A673 (cell line): Measurements from ENCODE around the gene TRIM29. TPM values are rescaled to one million over a fixed set of nuclear protein-coding genes. Genes with fewer than 3 reads are reported as not detected.

Experiments used
- BruUV-seq: library from RNA; stranded (reverse); fragments of 400-500 nt; replicated peaks from 2 replicates; lab custom pipeline; 2021; lab: Mats Ljungman, UMichigan
- CTCF ChIA-PET: fragments of 300-600 bp; sonication (Branson Sonifier 250); formaldehyde crosslinking; loops from one replicate; lab custom pipeline; 2022; ENCODE audit warnings: antibody characterized with exemption; lab: Charles Lee
- POLR2A ChIA-PET: fragments of 300-600 bp; sonication (Branson Sonifier 250); formaldehyde crosslinking; loops from one replicate; lab custom pipeline; 2022; ENCODE audit warnings: antibody characterized with exemption; ENCODE audit not compliant: low non-redundant PET; lab: Charles Lee
- DNase-seq: peaks from one replicate; pipeline ENCODE4 v3.0.0-alpha.2; 2015; ENCODE audit warnings: low spot score
- H3K27ac ChIP-seq: fragments of 200-600 bp; sonication (generic); 2 replicates; pipeline ENCODE4 v1.5.1; 2016; ENCODE audit warnings: mixed run types, low read depth, mild to moderate bottlenecking, mixed read lengths, antibody characterized with exemption, low read length; ENCODE audit not compliant: poor library complexity, severe bottlenecking
- H3K27me3 ChIP-seq: fragments of 200-600 bp; sonication (generic); replicated peaks from 2 replicates; pipeline ENCODE4 v1.6.1; 2017; ENCODE audit warnings: mixed run types, low read depth, mild to moderate bottlenecking, mixed read lengths, antibody characterized with exemption, low read length; ENCODE audit not compliant: insufficient read depth, poor library complexity
- H3K36me3 ChIP-seq: fragments of 200-600 bp; sonication (generic); 2 replicates; pipeline ENCODE4 v1.6.1; 2016; ENCODE audit warnings: mixed run types, mild to moderate bottlenecking, mixed read lengths, antibody characterized with exemption, low read length; ENCODE audit not compliant: insufficient read depth, poor library complexity, severe bottlenecking
- H3K4me1 ChIP-seq: fragments of 200-600 bp; sonication (generic); 2 replicates; pipeline ENCODE4 v1.6.1; 2017; ENCODE audit warnings: mixed run types, mild to moderate bottlenecking, mixed read lengths, antibody characterized with exemption, low read length; ENCODE audit not compliant: insufficient read depth, poor library complexity, severe bottlenecking
- H3K4me3 ChIP-seq: fragments of 200-600 bp; sonication (generic); 2 replicates; pipeline ENCODE4 v1.5.1; 2016; ENCODE audit warnings: low read depth, mixed run types, mild to moderate bottlenecking, mixed read lengths, low read length; ENCODE audit not compliant: poor library complexity, severe bottlenecking
- H3K9me3 ChIP-seq: fragments of 200-600 bp; sonication (generic); 2 replicates; pipeline ENCODE4 v1.6.1; 2016; ENCODE audit warnings: mixed run types, low read depth, mild to moderate bottlenecking, mixed read lengths, antibody characterized with exemption, low read length; ENCODE audit not compliant: poor library complexity, severe bottlenecking
- CTCF ChIP-seq: fragments of 300-800, 200-600 bp; sonication (generic); conservative IDR thresholded peaks from 2 replicates; pipeline ENCODE4 v1.5.1; 2017; ENCODE audit warnings: low read depth, mild to moderate bottlenecking, antibody characterized with exemption, low read length, moderate library complexity, mixed read lengths
- EZH2 ChIP-seq: fragments of 200-600 bp; sonication (generic); IDR thresholded peaks from 2 replicates; pipeline ENCODE4 v1.6.1; 2017; ENCODE audit warnings: borderline replicate concordance, low read depth, mild to moderate bottlenecking, mixed read lengths, antibody characterized with exemption, low read length; ENCODE audit not compliant: poor library complexity, severe bottlenecking
- intact Hi-C: fragments of 100-400 bp; cut with micrococcal nuclease; formaldehyde crosslinking; loops from one replicate; pipeline ENCODE4 v1.10.0; 2022; ENCODE audit not compliant: unreplicated experiment
- total RNA-seq: library from RNA; stranded (reverse); gene quantifications from 2 replicates; pipeline ENCODE4 v1.2.3, GENCODE V29; 2021

TRIM29 gene
- total RNA-seq, 1 experiment from 2014 or later: not detected

DNA sequence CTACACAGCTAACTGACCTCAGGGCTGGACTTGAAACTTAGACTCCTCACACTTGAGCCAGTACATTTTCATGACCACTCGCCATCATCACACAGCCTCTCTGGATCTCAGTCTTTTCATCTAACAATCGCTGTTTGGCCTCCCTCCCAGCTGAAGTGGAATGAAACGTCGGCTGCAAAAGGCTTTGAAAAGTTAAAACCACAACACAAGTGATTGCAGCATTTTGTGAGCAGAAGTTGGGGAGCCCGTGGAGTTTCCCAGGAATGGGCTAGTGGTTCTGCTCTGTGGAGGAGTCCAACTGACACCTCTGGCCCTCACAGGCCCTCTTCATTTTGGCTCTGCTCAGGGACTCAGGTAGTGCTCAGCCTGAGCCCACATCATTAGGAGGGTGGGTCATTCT lies 35.9 kb upstream of the TRIM29 start:
- Histone ChIP-seq H3K36me3 (no peaks in the 10 kb centered on the region), H3K27me3 (peaks cover 15% of the 10 kb centered on the region), H3K4me3 (no peak overlapping the region), H3K9me3 (no peaks in the 10 kb centered on the region), H3K27ac (no peak overlapping the region), H3K4me1 (peaks cover 6% of the 10 kb centered on the region)
- no TSS peak for BruUV-seq
- ChIA-PET POLR2A (no interaction called here), CTCF (no interaction called here)
- no peak for DNase-seq
- intact Hi-C loops: no loop called here
- TF ChIP-seq EZH2: no peak
- no peak for TF ChIP-seq CTCF

- POLR2A ChIA-PET: no interaction called here
- Histone ChIP-seq H3K36me3 (no peaks in the 10 kb centered on the region), H3K4me1 (peaks cover 6% of the 10 kb centered on the region), H3K27me3 (peaks cover 22% of the 10 kb centered on the region), H3K4me3 (no peak overlapping the region), H3K9me3 (no peaks in the 10 kb centered on the region), H3K27ac (no peak overlapping the region)
- no TSS peak for BruUV-seq
- intact Hi-C loops: no loop called here
- no peak for TF ChIP-seq CTCF
- TF ChIP-seq EZH2: no peak
- CTCF ChIA-PET: no interaction called here
- no peak for DNase-seq
Measured at GRCh38 chr11:120173019-120173705, 35.2 kb upstream of the TRIM29 start.

DNA sequence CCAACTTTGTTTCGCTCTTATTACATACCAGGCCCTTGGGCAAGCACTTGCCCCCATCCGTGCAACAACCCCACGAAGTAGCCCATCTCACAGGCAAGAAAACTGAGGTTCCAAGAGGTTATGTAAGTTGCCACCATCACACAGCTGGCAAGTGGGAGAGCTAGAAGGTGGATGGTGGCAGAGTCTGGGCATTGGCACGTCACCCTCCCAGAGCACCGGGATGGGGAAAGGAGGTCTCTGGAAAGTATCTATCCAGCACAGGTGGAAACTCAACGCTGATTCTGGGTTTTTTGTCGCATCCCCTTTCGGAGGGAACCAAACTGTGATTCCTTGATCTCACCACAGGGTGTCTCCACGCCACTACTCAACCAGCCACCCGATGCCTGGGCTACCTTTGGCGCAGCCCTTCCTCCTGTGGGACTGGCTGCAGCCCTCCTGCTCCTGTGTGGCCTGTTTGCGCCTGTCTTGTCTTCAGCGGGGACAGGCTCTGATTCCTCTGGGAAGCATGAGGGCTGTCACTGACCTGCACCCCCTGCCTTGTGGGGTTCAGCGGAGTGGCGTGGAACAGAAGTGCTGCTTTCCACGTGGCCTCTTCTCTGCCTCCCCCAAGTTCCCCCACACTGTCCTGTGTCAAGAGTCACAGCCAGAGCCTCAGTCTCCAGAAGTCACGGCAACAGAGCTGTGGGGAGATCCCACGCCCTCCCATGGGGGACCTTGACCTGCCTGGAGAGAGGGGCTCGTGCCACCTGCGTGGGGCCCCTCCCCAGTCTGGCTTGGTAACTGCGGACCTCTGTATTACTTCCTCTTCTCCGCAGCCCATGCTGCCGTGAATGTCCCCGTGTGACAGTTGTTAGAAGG lies 34.4 kb upstream of the TRIM29 start:
- no peaks in the 10 kb centered on the region for H3K36me3 ChIP-seq
- CTCF ChIA-PET: no interaction called here
- H3K9me3 ChIP-seq: no peaks in the 10 kb centered on the region
- peak; percentile 73 for DNase-seq
- BruUV-seq: no TSS peak
- POLR2A ChIA-PET: no interaction called here
- H3K27ac ChIP-seq: no peak overlapping the region
- intact Hi-C loops: loop anchor here (1.0 kb wide), 2 partner anchors 57 to 131 kb away; no protein-coding TSS in a partner anchor
- peaks cover 6% of the 10 kb centered on the region for H3K4me1 ChIP-seq
- TF ChIP-seq CTCF: peak; percentile 80
- no peak for TF ChIP-seq EZH2
- H3K4me3 ChIP-seq: no peak overlapping the region
- H3K27me3 ChIP-seq: peaks cover 25% of the 10 kb centered on the region
